GM18861 (cell line): ENCODE measurements around the gene ADARB2.
"Not testable (repeated sequence)": the region's sequence is repeated elsewhere in the genome, so short reads cannot be mapped to it uniquely, and the experiment has no call there.

Experiments
- ATAC-seq: cut with Tn5 transposase; IDR thresholded peaks from one replicate; pipeline ENCODE4 v1.9.1; 2021; ENCODE audit not compliant: unreplicated experiment

ADARB2 gene

DNA sequence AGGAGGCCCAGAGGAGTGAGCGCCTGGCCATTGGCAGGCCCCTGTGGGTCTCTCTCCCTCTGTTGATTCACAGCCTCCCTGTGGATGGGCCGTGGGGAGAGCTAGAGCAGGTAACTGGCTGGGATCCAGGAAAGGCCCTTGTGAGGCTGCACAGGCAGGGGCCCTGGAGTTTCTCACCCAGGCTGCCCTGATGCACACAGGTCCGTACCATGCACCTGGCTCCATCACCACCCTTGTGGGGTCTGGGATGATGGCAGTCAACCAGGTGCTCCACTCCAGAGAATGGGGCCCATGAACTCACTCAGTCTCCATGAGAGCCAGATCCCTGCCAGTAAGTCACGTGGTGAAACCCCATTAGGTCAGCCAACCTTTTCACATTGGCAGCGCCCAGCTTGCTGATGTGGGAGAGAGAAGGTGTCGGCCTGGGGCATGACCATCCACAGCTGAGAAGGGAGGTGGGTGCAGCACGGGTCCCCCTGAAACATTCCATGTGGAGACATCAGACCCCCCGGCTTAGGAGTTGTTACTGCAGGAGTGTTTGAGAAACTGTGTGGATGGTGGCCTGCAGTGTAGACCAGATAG lies 320.8 kb downstream of the ADARB2 start:
- ATAC-seq = no peak

DNA sequence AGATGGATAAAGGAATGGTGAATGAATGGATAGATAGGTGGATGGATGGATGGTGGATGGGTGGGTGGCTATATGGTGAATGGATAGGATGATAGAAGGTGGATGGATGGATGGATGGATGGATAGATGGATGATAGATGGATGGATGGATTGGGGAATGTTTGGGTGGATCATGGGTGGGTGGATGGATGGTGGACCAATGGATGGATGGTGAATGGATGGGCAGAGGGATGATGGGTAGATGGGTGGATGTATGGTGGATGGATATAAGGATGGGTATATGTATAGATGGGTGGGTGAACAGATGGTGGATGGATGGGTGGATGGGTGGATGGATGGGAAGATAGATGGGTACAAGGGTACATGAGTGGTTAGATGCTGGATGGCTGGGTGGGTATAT lies 322.4 kb downstream of the ADARB2 start:
- no peak for ATAC-seq

- ATAC-seq = not testable (repeated sequence)
These were observed 323.0 kb downstream of the ADARB2 start for GRCh38 chr10:1414346-1414745.

DNA sequence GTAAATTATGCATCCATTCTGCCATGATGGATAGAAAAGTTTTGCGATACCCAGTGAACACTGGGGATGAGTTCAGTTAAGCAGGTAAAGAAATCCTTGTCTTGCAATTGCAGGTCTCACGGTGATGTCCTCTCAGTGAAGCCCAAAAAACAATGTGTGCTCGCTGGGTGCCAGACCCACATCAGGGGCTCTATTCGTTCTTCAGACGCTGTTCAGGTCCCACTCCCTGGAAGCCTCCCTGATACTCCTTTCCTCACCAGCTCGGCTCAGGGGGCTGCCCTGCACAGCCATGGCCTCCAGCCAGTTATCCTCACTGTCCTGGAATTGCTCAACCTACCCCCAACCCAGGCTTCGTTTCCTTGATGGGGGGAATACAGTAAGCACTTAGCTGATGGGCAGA lies 323.5 kb downstream of the ADARB2 start:
- ATAC-seq = no peak

DNA sequence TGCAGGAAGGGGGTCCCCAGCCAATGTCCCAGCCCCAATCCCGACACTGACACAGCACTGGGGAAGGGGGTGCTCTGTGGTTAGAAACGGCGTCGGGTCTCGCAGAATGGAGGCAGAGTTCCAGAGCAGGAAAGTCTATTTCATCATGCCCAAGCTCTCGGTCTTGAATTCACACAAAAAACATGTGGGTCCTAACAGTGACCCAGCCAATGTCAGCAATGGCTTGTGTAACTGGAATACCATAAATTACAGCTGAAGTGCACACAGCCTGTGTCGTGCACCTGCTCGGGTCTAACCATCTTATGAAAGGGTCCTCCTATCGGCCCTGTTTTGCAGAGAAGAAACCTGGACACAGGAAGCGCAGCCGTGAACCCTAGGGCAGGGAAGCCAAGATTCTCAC lies 324.1 kb downstream of the ADARB2 start:
- ATAC-seq = no peak

DNA sequence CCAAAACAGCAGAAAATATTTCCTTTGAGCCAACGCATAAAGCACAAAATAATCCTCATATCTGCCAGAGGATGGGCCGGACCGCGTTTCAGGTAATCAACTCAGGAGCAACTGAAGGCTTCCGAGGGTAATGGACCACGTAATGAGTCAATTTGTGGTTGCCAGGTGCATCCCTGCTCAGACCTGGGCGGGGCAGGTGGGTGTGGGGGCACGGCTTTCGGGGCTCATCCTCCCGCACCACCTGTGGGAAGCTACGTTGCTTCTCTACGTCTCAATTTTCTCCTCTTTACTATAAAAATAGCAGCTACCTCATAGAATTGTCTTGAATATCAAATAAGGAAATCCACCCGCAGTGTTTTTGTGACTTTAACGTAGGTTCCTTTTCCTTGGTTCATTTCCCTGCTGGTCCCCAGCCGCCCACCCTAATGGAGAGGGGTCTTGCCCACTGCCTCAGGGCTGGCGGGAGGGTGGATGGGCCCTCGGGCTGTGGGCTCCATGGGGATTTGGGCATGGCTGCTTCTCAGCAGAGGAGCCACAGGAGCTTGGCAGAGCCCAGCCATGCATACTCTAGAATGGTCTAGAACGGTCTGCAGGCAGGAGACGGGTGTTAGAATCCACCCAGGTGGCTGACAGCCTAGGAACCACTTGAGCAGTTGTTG lies 324.7 kb downstream of the ADARB2 start:
- ATAC-seq = no peak

GRCh38 chr10:1411956-1412355 lies 325.4 kb downstream of the ADARB2 start:
- ATAC-seq = no peak

- no peak for ATAC-seq
These were observed 325.9 kb downstream of the ADARB2 start for GRCh38 chr10:1411451-1411850.

DNA sequence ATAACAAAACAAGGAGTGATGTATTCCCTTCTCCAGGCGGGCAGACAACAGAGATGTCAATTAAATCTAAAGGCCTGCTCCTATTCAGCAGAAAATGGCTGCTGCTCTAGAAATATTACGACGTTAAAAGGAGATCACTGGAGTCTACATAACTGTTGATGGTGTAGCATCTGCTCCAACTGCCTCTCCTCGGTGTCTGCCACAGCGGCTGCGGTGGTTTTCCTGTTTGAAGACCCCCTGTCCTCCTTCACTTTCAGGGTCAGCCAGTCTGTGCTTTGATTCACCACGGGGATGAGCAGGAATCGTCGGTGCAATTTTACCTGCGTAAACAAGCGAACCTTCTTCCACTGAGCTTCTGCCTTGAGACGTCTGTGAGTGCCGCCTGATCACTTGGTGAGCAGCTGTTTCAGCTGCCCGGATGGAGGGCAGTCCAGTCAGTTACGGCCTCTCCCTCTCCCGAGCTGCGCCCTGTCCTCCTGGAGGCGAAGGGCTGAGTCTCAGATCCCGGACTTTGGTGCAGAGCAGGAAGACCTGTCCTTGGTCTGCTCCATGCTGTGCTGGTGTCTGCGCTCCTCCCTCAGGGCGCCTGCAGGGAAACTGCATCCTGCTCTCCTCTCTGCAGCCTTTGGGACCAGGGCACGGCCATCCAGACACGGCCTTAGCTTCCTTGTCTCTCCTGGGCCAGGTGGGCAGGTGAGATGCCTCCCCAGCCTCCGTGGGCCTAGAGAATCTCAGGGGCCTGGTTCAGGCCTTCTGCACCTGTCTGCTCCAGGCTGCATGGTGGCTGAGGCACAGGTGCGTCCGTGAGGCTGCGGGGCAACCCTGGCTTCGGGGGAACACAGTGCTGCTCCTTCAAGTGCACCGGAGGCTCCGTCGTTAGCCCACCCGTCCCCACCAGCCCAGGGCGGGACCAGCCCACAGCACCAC lies 326.6 kb downstream of the ADARB2 start:
- ATAC-seq = no peak

GRCh38 chr10:1410032-1410431 lies 327.3 kb downstream of the ADARB2 start:
- no peak for ATAC-seq

DNA sequence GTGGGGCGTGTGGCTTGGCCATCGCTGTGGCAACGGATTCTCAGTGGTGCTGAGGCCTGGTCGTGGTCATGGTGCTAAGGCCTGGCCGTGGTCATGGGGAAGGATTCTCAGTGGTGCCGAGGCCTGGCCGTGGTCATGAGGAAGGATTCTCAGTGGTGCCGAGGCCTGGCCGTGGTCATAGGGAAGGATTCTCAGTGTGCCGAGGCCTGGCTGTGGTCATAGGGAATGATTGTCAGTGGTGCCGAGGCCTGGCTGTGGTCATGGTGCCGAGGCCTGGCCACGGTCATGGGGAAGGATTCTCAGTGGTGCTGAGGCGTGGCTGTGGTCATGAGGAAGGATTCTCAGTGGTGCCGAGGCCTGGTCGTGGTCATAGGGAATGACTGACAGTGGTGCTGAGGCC lies 327.9 kb downstream of the ADARB2 start:
- ATAC-seq = no peak

- ATAC-seq = no peak
These were observed 328.5 kb downstream of the ADARB2 start for GRCh38 chr10:1408651-1409367.

- ATAC-seq = no peak
These were observed 330.1 kb downstream of the ADARB2 start for GRCh38 chr10:1406967-1407945.

GRCh38 chr10:1406132-1406966 lies 331.0 kb downstream of the ADARB2 start:
- no peak for ATAC-seq

- no peak for ATAC-seq
These were observed 332.7 kb downstream of the ADARB2 start for GRCh38 chr10:1404323-1405260.

GRCh38 chr10:1403508-1404322 lies 333.6 kb downstream of the ADARB2 start:
- no peak for ATAC-seq

DNA sequence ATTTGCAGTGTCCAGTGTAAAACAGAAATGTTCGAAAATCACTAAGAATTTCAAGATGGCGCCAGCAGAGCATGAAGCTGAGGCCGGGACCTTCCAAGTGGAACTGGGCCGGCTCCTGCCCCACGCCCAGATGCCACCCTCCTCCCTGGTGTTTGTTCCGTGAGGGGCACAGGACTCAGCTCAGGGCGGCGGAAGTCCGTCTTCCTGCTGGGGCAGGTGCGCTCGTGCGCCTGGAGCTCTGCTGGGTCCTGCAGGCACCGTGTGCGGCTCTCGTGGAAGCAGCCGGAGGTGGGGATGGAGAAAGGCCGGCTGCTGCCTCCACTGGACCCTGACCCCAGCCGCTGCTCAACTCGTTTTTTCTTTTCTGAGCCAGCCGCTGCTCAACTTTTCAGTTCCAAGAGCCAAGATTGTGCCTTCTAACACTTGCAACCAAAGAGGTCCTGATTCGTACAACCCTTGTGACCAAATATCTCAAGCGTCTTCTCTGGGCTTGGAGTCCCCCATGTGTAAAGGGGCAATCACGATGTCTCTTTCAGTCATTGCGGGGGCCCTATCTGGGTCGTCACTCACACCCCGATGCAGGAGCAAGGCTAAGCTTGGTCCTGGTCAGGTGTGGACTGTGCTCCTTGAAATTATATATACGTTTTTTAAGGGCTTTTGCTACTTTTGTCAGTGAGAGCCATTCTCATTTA lies 334.4 kb downstream of the ADARB2 start:
- ATAC-seq = no peak
